HAP-1 (cell line): ENCODE results near the gene AUTS2.

Experiments
- DNase-seq, 2 experiments: peaks; one replicate each; pipeline ENCODE4 v3.0.0-alpha.2; 2016 to 2020; ENCODE audit warnings: low spot score in 2 of 2
- H3K27me3 ChIP-seq: fragments of 250-450 bp; sonication (Bioruptor Pico); 2 replicates; pipeline ENCODE4 v1.5.1; 2020; ENCODE audit warnings: low read depth, mild to moderate bottlenecking, moderate library complexity
- H3K36me3 ChIP-seq: fragments of 250-450 bp; sonication (Bioruptor Pico); replicated peaks from 2 replicates; pipeline ENCODE4 v1.5.1; 2020; ENCODE audit warnings: mild to moderate bottlenecking
- H3K4me1 ChIP-seq: fragments of 250-450 bp; sonication (Bioruptor Pico); 2 replicates; pipeline ENCODE4 v1.5.1; 2020; ENCODE audit warnings: mild to moderate bottlenecking
- H3K4me3 ChIP-seq: fragments of 250-450 bp; sonication (Bioruptor Pico); 2 replicates; pipeline ENCODE4 v1.5.1; 2020; ENCODE audit warnings: mild to moderate bottlenecking, moderate library complexity
- H3K9me3 ChIP-seq: fragments of 250-450 bp; sonication (Bioruptor Pico); 2 replicates; pipeline ENCODE4 v1.5.1; 2020; ENCODE audit warnings: mild to moderate bottlenecking, moderate library complexity
- in situ Hi-C: fragments of 300-500 bp; cut with MboI; formaldehyde crosslinking; loops from 3 replicates; pipeline ENCODE4 v1.14.3; 2020; ENCODE audit warnings: low sequenced_read_pairs, inconsistent platforms, mixed read lengths

Gene AUTS2

DNA sequence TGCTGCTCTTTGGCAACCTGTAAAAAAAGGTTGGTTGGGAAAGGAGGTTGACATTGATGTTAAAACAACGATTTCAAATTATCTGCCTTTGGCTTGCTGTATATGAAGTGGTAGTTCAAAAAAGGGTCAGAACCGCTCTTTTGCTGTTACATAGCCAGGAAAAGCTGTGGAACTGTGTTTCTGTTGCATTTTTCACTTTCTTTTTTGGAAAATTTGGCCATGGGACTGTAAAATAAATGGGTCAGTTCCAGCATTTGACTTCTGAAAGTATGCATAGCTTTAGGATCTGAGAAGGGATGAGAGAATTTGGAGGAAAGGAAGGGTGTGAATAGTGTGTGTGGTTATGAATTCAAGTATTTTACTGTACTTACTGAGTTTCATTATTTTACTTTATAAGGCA, 7.3 kb downstream of the AUTS2 start:
- Histone ChIP-seq H3K4me1 (peaks cover 40% of the 10 kb centered on the region), H3K27me3 (no peaks in the 10 kb centered on the region), H3K9me3 (no peaks in the 10 kb centered on the region), H3K36me3 (no peaks in the 10 kb centered on the region), H3K4me3 (no peak overlapping the region)
- in situ Hi-C loops = no loop called here
- DNase-seq = no peak

DNA sequence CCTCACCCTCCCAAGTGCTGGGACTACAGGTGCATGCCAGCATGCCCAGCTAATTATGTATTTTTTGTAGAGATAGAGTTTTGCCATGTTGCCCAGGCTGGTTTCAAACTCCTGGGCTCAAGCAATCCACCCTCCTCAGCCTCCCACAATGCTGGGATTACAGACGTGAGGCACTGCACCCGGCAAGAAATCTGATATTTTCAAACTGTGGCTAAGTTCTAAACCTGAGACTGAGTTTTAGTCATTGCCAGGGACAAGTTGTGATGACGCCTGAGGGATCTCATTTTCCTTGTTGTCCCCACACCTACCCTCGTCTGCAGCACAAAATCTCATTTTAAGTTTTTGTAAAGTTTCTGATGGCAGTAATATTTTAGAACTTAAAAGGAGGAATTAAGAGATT, 9.8 kb downstream of the AUTS2 start:
- Histone ChIP-seq H3K36me3 (no peaks in the 10 kb centered on the region), H3K27me3 (no peaks in the 10 kb centered on the region), H3K4me1 (peaks cover 38% of the 10 kb centered on the region), H3K4me3 (no peak overlapping the region), H3K9me3 (no peaks in the 10 kb centered on the region)
- in situ Hi-C loops = no loop called here
- no peak for DNase-seq

DNA sequence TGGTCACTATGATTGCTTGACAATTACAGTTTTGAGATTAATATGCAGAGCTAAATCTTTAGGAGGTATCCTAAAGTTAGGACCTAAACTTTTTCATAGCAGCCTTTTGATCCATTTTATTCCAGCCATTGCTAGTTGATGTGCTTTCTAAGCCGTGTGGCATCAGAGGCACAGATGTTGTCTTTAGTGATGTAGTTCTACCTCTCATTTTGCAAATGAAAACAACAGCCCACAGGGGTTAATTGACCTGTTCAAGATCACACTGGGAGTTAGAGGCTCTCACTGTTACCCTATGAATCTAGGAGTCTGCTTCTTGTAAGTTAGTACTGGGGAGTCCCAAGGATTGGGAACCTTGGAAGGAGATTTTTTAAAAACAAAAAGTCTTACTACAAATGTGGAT, 10.6 kb downstream of the AUTS2 start:
- in situ Hi-C loops = no loop called here
- H3K27me3 ChIP-seq = no peaks in the 10 kb centered on the region
- peaks cover 44% of the 10 kb centered on the region for H3K4me1 ChIP-seq
- DNase-seq = no peak
- no peaks in the 10 kb centered on the region for H3K9me3 ChIP-seq
- no peaks in the 10 kb centered on the region for H3K36me3 ChIP-seq
- no peak overlapping the region for H3K4me3 ChIP-seq

DNA sequence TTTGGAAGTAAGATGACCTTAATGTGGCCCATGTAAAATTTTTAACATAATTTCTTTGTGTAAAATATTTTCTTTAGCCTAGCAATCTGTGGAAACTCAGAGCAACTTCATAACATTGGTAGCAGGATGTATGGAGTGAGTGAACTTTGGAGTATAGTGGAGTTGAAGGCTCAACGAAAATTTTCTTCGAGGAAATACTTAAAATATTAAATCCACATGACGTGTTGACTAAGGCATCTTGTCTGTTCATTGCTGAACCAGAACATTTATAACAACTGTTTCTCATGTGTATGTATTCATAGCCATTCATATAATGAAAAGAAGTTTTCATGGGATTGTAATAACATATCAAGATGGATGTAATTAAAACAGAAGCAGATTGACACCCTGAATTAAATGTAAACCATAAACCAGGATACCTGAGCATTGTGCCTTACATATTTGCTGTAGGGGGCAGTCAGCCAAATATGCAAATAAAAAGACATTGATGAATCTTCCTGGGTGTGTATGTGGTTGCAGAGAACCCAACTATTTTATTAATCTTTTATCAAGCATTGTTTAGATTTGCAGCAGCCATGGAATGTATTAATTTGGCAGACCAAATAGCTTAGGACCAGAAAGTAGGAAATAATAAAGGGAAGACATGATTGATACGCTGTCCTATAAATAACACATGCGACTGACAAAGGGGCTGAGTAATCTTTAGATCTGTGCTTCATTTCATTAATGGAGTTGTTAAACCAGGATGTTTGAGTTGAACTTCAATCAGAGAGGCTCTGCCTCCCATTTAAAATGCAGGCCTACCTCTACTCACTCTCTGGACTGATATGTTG, 11.5 kb downstream of the AUTS2 start:
- no peak overlapping the region for H3K4me3 ChIP-seq
- H3K4me1 ChIP-seq = peaks cover 50% of the 10 kb centered on the region
- no peaks in the 10 kb centered on the region for H3K9me3 ChIP-seq
- in situ Hi-C loops = no loop called here
- no peaks in the 10 kb centered on the region for H3K27me3 ChIP-seq
- DNase-seq = no peak
- no peaks in the 10 kb centered on the region for H3K36me3 ChIP-seq

DNA sequence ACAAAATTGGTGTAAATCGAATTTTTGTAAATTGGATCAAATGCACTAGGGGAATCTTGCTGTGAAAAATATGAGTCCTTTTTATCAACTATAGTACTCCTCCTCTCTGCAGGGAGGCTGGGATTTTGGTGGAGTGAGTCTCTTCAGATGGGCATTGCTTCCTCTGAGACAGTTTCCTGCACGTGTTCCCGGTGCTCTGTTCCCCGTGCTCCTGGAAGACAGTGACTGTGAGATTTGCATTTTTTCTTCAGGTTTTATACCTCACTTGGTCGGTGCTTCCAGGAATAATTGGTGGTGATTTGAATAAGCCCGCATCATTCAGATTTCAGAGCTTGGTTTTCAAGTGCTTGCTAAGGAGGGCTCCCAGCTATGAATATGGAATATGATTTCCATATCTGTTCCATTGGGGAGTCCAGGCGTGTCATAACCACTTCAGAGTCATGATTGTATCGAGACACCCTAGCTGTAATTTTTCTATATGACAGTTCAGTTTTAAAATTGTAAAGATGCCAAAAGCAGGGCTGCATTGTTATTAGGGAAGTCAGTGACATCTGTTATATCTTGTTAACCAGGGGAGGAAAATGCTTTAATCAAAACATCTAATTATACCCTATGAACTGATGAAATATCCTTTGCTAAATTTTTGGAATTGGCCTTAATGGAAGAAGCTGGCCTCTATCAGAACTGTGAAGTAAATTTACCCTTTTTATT, 12.3 kb downstream of the AUTS2 start:
- in situ Hi-C loops = no loop called here

DNA sequence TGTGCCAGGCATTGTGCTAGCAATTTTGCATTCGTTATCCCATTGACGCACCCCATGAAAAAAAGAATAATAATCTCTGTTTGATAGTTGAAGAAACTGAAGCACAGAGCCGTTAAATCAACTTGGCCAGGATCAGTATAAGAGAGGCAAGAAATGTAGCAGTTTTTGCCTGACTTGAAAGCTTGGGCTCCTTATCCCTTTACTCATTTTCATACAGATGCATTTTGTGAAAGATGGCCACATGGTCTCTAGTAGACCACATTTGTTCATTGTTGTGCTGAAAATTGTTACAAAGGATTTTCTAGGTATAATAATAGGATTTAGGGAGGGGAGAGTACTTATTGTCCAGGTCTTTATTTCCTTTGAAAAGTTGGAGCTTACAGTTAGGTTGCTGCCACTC, 14.7 kb downstream of the AUTS2 start:
- no peaks in the 10 kb centered on the region for H3K36me3 ChIP-seq
- in situ Hi-C loops = no loop called here
- peaks cover 67% of the 10 kb centered on the region for H3K4me1 ChIP-seq
- H3K27me3 ChIP-seq = no peaks in the 10 kb centered on the region
- H3K9me3 ChIP-seq = no peaks in the 10 kb centered on the region
- H3K4me3 ChIP-seq = no peak overlapping the region
- peak; percentile 47 to 96 for DNase-seq

More for the DNA sequence above, 12.3 kb downstream of the AUTS2 start:
- Histone ChIP-seq H3K4me1 (peaks cover 54% of the 10 kb centered on the region), H3K9me3 (no peaks in the 10 kb centered on the region), H3K36me3 (no peaks in the 10 kb centered on the region), H3K27me3 (no peaks in the 10 kb centered on the region), H3K4me3 (no peak overlapping the region)
- DNase-seq = no peak

DNA sequence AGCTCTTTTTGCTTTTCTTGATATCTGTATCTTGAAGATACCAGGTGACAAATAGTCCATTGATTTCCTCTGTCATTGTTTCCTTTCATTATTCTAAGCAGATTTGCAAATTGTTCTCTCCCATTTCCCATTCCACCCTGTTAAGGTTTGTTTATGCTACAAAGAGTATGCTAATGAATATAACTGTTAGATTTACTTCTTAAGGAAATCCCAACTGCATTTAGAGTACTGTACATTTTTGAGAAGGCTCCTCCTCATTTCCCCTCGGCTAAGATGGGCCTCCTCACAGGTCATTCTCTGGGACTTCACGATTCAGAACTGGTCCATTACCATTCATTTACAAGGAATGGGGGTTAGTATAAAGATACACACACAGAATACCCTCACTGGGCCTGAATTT, 15.6 kb downstream of the AUTS2 start:
- Histone ChIP-seq H3K27me3 (no peaks in the 10 kb centered on the region), H3K9me3 (no peaks in the 10 kb centered on the region), H3K36me3 (no peaks in the 10 kb centered on the region), H3K4me3 (no peak overlapping the region), H3K4me1 (peaks cover 68% of the 10 kb centered on the region)
- peak; percentile 36 to 79 for DNase-seq
- in situ Hi-C loops = no loop called here

DNA sequence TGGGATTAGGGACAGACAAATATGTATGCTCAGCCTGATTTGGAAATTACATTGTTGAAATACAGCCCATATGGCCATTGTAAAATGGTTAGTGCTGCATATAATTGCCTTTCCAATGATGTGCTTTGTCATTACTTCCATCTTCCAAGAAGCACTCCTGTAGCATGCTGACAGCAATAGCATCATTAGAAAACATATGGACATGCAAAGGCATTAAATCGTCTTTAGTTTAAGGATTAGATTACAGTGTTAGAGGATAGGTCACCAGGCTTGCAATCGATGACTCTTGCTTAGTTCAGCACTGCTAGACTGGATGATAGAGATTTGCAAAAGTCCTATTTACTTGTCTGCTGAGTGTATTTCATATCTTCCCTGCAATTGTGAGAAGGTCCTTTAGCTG, 17.4 kb downstream of the AUTS2 start:
- DNase-seq = no peak
- no peak overlapping the region for H3K4me3 ChIP-seq
- H3K9me3 ChIP-seq = no peaks in the 10 kb centered on the region
- peaks cover 68% of the 10 kb centered on the region for H3K4me1 ChIP-seq
- in situ Hi-C loops = no loop called here
- H3K27me3 ChIP-seq = no peaks in the 10 kb centered on the region
- no peaks in the 10 kb centered on the region for H3K36me3 ChIP-seq

DNA sequence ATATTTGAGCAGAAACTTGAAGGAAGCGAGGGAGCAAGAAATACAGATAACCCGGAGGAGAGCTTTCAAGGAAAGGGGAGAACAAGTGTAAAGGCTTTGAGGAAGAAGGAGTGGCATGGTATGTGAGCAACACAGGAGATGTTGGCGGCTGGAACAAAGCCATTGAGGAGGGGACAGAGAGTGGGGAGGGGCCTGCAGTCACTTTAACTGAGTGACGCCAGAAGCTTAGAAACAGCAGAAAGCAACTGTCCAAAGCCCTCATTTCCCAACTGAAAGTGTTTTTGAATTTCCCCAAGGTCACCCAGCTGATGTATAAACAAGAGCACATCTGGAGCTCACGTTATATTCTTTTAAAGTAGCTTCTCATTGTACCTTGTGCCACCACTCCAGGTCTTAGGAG, 19.1 kb downstream of the AUTS2 start:
- no peaks in the 10 kb centered on the region for H3K9me3 ChIP-seq
- no peak overlapping the region for H3K4me3 ChIP-seq
- in situ Hi-C loops = no loop called here
- peaks cover 71% of the 10 kb centered on the region for H3K4me1 ChIP-seq
- DNase-seq = peak in 1 of 2 experiments; percentile 52
- H3K27me3 ChIP-seq = no peaks in the 10 kb centered on the region
- H3K36me3 ChIP-seq = no peaks in the 10 kb centered on the region

DNA sequence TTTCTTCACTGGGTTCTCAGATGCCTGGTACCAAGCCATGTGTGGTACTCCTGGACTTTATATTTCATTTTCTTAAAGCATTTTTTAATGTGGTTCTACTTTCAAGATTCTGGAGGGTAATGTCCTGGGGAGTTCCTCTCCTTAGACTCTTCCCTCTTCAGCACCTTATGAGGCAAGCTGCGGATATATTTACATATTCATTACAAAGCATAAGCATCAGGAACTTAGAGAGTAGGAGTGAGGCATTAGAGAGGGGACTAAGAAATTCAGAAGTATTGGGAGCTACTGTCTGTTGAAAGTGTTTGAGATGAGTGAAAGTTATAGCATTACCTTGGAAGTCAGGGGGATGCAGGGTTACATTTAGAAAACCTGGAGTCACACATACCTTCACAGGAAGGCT, 20.8 kb downstream of the AUTS2 start:
- no peaks in the 10 kb centered on the region for H3K9me3 ChIP-seq
- no peaks in the 10 kb centered on the region for H3K36me3 ChIP-seq
- H3K4me1 ChIP-seq = peaks cover 64% of the 10 kb centered on the region

DNA sequence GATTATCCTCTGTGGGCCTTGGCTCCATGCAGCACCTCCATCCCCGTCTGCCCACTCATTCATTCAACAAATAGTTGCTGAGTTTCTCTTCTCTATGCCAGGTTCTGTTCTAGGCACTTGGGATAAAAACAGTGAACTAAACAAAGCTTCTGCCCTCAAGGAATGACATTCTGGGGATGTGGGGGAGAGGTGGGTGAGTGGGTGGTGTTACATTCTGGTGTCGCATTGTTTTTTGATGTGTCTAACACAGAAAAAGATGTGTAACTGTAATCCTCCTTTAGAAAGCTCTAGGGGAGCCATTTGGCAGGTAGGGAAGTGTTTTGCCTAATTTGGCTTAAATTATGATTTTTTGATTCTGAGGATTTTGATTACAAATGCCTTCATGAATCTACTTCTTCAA, 21.4 kb downstream of the AUTS2 start:
- Histone ChIP-seq H3K9me3 (no peaks in the 10 kb centered on the region), H3K4me1 (peaks cover 60% of the 10 kb centered on the region), H3K4me3 (no peak overlapping the region), H3K27me3 (no peaks in the 10 kb centered on the region), H3K36me3 (no peaks in the 10 kb centered on the region)
- in situ Hi-C loops = no loop called here
- no peak for DNase-seq

More for the DNA sequence above, 20.8 kb downstream of the AUTS2 start:
- DNase-seq = no peak
- no peak overlapping the region for H3K4me3 ChIP-seq
- H3K27me3 ChIP-seq = no peaks in the 10 kb centered on the region
- in situ Hi-C loops = no loop called here

DNA sequence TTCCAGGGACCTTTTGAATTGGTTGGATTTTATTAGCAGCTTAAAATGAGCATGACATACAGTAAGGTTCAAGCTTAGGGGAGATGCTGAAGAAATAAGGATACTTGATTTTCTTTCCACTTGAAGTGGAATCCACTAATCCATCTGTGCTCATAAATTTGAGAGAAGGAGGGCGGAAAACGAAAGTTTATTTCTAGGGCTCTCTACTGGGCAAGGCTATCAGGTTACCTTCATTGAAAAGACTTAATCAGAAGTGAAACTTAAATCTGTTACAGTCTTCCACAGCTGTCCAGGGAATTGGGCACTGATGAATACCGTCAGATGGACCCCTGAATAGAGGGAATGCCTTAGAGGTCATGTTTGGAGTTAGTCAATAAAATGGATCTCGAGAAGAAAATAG, 21.8 kb downstream of the AUTS2 start:
- peaks cover 56% of the 10 kb centered on the region for H3K4me1 ChIP-seq

DNA sequence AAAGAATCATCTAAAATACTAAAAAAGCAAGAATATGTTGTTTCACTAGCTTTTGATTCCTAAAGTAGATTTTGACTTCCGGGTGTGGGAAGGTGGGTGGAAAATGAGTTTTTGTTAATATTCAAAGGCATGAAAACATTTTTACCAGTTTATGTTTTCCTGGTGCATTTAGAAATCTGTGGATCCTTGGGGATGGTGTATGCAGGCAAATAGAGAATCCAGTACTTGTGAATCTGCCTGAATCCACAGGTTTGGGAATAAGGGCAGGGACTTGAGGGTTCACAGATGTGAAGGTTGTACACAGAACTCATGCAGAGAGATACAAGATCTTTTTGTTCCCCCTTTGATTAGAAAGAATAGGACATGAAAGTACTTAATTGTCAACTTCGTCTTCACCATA, 22.4 kb downstream of the AUTS2 start:
- in situ Hi-C loops = no loop called here
- no peaks in the 10 kb centered on the region for H3K27me3 ChIP-seq
- H3K4me3 ChIP-seq = no peak overlapping the region
- no peaks in the 10 kb centered on the region for H3K36me3 ChIP-seq
- H3K4me1 ChIP-seq = peaks cover 54% of the 10 kb centered on the region
- DNase-seq = no peak
- H3K9me3 ChIP-seq = no peaks in the 10 kb centered on the region

More for the DNA sequence above, 21.8 kb downstream of the AUTS2 start:
- peak in 1 of 2 experiments; percentile 78 for DNase-seq
- no peaks in the 10 kb centered on the region for H3K36me3 ChIP-seq
- no peaks in the 10 kb centered on the region for H3K27me3 ChIP-seq
- H3K4me3 ChIP-seq = no peak overlapping the region
- no peaks in the 10 kb centered on the region for H3K9me3 ChIP-seq
- in situ Hi-C loops = no loop called here

DNA sequence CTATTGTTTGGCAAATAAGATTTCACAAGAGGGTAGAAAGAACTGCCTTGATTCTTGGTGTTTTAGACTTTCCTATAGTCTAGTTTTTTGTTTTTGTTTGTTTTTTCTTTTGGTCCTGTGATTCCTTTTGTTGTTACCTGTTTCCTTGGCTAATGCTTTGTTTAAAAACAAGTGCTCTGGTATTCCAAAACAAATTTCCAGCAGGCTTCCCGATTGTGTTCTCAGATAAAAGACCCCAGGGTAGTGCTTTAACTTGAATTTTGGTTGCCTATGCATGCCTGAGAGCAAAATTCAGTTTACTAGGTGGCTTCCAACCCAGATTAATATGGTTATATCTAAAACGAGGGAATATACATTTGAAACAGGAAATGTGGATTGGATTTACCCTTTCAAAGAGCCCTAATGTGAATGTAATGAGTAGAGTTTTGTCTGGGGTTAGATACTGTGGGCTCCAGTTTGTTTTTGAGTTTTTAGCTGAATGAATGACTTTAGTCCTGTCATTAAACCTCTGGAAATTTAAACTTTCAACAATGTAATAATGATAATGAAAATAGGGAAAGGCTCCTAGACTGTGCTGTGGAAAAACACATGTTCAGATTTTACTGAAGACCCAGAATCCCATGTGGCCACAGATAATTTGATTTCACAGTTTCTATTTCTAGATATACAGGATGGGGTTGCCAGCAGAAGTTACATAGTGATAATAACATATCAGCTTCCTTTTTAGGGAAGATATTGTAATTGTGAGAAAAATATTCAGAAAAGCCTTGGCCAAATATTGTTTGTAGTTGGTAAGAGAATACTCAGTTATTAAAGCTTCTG, 23.9 kb downstream of the AUTS2 start:
- peaks cover 46% of the 10 kb centered on the region for H3K4me1 ChIP-seq
- DNase-seq = no peak
- H3K36me3 ChIP-seq = no peaks in the 10 kb centered on the region
- H3K27me3 ChIP-seq = no peaks in the 10 kb centered on the region
- H3K9me3 ChIP-seq = no peaks in the 10 kb centered on the region
- in situ Hi-C loops = no loop called here
- H3K4me3 ChIP-seq = no peak overlapping the region
